Activated CD8-positive, alpha-beta memory T cell treated with anti-CD3 and anti-CD28 coated beads for 24 hours (primary cell): Measurements from ENCODE around the gene IL12B.
"Not testable (repeated sequence)": the region's sequence is repeated elsewhere in the genome, so short reads cannot be mapped to it uniquely, and the experiment has no call there.

ENCODE experiments used
- DNase-seq: peaks from one replicate; pipeline ENCODE4 v3.0.0-alpha.2; 2020

IL12B gene

DNA sequence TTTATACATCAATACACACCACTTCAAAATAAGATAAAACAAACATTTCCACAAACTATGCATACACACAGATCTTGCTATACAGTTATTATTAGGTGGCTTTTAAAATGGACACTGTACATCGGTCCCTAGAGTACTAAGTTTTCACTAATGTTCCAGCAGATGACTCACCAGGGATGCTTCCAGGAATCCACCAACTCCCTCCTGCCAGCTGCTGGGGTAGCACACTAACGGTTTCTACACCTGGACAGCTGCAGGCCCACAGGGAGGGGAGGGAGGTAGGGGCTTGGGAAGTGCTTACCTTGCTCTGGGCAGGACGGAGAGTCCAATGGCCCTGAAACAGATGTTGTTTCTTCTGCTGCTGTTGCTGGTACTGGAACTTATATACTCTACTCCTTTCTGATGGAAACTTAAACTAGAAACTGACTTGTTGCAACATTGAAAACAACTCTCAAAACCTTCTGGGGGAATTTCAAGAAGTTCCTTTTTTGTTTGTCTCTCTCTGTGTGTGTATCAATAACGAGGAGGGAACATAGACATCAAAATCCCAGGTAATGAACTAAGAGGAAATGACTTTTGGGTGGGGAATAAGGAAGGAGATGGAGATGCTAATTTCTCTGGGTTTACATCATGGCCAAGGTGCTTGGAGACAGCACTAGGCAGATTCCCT lies at the start of gene IL12B:
IL12B (minus strand) TSS at position 357 of the 670 bp plus-strand sequence. CDS start 3,705 bp downstream, outside the sequence.
- DNase-seq: no peak

DNA sequence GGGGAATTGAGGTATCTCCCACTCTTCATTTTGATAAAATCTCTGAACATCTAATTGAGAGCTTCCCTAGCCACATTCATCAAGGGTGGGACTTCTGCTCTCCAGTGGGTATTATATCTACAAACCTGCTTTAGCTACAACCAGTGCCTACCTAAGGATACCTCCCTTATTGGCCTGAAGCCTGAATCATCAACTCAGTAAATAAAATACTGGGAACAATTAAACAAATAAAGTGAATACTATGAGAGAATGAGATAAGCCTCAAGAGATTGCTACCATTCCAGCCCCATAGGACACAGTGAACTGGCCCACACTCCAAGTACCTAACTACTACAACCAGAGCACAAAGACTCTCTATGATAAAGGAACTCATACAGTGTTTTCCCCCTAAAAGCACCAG lies 47.4 kb upstream of the IL12B start:
- DNase-seq: no peak

DNA sequence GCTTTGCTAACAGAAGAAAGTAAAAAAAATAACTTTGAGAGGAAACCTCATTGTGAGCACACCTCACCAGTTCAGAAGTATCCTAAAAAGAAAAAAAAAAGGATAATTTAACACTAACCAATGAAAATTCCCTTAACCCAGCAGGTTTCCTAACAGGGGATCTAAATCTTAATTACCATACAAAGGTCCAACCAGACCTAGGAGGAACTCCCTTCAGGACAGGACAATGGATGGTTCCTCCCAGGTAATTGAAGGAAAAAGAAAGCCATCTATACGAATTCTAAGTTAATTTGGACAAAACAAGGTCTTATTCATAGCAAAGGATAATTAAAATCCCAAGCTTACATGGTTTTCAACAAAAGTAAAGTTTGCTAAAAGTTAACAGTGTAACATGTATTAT lies 37.6 kb upstream of the IL12B start:
- DNase-seq: not testable (repeated sequence)

DNA sequence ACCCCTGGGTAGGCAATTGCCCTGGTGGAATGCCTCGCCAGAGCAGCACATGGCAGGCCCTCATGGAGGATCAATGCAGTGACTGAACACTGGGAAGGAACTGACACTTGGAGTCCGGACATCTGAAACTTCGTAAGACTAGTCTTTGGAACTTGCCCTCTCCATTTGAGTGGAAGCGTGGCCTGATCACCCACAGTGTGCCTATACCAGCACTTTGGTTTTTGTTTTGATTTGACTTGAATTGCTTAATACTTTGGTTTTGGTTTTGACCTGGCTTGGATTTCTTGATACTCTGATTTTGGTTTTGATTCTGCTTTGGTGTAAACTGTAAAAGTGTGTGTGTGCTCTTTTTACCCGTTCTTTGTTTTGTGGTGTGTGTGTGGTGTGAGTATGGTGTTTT lies 36.5 kb upstream of the IL12B start:
- DNase-seq: not testable (repeated sequence)

DNA sequence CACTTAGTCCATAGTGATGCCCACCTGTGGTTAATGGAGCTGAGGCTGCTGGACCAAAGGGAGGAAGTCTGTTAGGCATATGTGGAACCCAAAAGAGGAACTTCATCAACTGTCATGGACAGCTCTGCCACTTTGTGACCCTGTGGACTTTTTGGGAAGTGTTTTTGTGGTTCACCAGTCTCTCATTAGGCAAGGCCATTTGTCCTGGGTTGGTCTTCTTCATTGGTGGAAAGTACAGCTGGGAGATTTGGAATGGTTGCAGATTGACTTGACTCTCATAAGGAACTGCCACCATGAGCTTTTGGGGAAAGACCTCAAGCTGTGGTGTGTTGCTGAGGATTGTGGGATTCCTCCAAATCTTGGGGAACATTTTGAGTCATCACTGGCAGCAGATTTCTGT lies 31.9 kb upstream of the IL12B start:
- DNase-seq: no peak

DNA sequence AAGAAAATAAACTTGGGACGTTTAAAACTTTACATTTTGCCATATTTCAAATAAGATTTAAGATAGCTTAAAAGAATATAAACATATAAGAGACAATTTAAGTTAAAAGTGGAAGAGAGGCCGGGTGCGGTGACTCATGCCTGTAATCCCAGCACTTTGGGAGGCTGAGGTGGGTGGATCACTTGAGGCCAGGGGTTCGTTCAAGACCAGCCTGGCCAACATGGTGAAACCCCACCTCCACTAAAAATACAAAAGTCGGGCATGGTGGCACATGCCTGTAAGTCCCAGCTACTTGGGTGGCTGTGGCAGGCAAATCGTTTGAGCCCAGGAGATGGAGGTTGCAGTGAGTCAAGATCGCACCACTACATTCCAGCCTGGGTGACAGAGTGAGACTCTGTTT lies 29.6 kb upstream of the IL12B start:
- DNase-seq: not testable (repeated sequence)

DNA sequence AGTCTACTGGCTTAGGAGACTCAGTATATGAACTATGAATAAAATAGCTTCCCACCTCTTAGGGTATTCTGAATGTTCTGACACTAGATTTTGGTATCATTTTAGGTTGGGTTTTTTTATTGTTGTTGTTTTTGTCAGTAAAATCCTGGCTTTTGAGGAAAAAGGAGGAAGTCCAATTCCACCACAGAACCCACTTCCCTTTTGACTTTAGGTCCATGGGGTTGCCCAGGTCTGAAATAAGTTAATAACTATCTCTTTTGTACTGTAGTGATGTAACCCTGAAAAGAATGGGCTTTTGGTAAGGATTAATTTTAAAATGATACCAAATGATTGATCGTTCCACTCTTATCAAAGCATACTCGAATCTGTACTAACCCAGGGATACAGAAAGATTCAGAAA lies 29.1 kb upstream of the IL12B start:
- DNase-seq: no peak

DNA sequence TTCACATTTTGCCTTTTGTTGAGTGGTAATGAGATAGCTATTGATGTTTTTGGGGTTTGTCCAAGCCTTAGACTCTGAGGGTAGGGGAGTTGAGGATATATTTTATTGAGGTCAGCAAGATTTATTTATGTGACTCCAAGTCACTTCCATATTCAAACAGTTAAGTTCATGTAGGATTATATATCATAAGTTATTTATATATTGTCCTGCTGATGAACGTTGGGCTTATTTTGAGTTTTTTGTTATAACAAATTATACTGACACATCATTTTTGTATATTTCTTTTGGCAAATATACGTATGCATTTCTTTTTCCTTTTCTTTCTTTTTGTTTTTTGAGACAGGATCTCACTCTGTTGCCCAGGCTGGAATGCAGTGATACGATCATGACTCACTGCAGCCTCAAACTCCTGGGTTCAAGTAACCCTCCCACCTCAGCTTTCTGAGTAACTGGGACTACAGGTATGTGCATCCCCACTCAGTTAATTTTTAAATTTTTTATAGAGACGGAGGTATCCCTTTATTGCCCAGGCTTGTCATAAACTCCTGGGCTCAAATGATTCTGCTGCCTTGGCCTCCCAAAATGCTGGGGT lies 23.5 kb upstream of the IL12B start:
- DNase-seq: no peak

DNA sequence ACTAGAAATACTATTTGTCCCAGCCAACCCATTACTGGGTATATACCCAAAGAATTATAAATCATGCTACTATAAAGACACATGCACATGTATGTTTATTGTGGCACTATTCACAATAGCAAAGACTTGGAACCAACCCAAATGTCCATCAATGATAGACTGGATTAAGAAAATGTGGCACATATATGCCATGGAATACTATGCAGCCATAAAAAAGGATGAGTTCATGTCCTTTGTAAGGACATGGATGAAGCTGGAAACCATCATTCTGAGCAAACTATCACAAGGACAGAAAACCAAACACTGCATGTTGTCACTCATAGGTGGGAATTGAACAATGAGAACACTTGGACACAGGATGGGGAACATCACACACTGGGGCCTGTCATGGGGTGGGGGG lies 20.4 kb upstream of the IL12B start:
- not testable (repeated sequence) for DNase-seq

DNA sequence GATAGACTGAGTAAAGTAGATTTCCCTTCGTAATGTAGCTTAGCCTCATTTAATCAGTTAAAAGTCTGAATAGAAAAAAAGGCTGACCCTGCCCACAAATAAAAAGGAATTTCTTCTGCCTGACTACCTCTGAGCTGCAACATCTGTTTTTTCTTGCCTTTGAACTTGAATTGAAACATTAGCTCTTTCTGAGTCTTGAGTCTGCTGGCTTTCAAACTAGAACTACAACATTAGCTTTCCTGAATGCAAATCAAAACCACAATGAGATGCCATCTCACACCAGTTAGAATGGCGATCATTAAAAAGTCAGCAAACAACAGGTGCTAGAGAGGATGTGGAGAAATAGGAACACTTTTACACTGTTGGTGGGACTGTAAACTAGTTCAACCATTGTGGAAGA lies 19.9 kb upstream of the IL12B start:
- DNase-seq: not testable (repeated sequence)

DNA sequence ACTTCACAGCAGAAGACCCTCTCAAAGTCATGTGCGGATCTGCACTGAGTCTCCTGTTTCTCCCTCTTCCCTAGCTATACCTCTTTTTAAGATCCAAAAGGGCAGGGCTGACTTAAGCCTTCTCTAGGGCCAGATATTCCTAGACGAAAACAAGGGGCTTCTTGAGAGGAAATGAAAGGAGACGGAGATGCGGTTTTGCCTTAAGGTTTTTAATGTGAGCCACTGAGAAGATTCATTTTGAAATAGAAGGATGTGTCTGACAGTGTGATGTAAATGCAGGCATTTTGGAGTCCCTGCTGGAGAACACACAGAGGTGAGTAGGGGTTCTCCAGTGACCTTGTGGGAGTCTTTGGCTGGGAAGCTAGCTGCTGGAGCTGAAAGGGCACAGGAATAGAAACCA lies 15.6 kb upstream of the IL12B start:
- no peak for DNase-seq

DNA sequence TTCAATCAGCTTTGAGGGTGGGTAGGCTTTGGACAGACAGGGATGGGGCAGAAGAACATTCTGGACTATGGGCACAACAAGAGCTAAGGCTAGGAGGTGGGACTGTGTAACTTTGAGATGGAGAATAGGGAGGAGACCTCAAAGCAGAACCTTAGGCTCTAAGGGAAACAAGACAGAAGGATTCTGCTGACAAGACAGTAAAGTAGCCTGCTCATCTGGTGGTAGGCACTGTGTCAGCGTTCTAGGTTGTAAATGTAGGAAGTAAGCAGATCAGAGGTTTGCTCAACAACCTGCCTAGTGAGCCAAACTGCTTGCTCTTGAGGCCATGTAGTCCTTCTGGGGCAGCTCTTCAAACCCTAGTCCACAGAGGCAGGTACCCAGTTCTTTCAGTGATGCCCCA lies 15.0 kb upstream of the IL12B start:
- no peak for DNase-seq

DNA sequence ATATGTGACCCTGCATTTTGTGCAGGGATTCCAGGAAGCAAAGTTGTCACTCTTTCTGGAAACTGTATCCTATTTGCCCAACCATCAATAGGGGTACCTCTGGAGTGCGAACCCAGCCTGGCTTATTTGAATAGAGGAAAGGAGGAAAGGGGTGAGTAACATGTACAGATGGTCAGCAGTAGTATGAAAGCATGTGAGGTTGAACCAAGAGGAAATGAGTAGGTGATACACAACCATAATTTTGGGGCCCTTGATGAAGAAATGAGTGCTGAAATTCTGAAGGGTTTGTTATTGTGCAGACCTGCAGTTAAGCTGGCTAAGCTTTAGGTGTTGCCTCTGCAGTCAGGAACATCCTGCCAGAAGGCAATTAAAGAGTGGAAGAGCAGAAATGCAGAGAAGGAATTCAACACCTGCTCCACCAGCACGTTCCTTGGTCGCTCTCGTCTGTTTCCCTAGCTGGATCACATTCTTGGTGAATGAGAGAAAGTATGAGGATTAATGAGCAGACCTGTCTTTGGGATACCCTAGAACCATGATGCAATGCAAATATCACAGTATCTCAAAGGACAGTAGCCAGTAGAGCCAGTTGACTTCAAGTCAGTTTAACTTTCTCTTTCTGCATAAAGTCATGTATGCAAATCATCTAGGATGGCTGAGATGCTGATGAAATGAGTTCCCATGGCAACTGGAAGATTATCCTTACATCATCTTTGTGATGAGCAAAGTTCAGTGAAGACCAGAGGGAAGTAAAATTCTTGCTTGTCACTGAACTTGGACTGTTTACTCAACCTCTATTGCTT lies 13.2 kb upstream of the IL12B start:
- no peak for DNase-seq

DNA sequence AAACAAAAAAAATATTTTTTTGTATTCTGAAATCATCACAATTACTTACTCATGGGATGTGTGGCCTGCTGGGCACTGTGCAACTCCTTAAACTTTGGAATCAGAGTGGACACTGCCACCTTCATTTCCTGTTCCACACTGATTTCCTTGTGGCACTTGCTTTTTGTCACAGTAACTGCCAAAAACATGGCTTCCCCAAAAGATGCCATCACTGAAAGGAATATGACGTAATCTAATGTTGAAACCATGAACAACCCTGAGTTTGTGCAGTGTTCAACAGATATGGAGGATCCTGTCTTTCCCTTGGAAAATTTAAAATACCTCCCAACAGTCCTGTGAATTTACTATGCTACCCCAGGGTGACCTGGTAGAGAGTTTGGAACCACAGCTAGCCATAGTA lies 12.6 kb upstream of the IL12B start:
- no peak for DNase-seq

DNA sequence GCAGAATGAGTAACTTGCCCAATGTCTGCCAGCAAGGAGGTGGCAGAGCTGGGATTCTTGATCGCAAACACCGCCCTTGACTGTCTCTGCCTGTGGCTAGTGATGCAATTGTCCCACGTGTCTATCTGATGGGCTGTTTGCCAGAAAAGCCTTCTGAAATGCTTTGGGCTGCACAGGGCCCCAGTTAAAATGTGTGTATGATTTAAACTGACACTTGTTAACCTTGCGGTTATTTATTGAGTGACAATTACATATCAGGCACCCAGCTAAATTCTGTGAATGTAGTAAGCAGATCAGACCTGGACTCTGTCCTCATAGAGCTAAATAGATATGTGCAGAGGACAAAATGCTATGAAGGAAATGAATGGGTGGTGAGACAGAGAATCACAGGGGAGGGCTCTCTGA lies 11.6 kb upstream of the IL12B start:
- DNase-seq: no peak

DNA sequence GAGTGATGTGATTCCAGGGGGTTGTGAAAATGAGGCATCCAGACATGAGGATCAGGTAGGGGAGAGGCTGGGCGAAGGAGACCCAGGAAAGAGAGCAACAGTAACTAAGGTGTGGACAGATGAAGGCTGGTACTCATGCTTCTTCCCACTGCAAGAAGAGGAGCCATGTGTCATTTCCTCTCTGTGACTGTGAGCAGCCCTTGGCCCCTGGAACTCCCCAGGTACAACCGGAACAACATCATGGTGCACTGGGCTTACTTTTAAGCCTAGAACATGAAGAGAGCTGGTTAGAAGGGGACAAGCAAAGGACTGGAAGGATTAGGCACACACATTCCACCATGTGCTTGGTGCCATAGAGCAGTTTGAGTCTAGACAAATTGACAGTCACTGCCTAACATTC lies 10.9 kb upstream of the IL12B start:
- no peak for DNase-seq

DNA sequence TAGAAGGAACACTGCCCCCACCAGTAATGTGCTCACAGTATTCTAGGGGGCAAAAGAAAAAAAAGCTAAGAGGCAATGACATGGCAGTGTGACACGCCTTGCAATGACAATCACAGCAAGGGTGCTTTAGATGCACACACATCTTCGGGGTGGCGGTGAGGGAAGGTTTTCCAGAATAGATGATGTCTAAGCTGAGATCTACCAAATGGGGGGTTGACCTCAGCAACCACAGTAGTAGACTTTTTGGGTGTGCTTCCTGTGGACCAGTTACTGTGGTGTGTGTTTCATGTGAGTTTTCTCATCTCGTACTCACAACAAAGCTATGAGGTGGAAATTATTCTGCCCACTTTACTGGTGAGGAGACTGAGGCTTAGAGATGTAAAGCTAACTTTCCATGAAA lies 10.2 kb upstream of the IL12B start:
- DNase-seq: no peak

DNA sequence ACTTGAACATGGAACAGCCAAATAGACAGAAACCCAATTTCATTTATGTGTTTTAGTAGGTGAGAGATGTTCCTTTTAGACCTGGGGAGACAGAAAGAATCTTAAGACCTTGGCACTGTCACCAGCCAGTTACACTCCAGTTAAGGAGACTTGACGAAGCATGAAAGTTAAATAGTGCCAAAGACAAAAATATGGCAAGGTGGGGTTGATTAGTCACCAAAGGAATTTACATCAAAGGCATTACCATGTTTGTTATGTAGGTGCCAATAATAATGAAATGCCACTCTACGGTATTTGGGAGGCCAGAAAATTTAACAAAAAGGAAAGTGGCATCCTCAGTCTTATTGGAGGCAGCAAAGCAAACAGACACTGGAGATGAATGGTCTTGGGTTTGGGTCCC lies 9.2 kb upstream of the IL12B start:
- DNase-seq: no peak

DNA sequence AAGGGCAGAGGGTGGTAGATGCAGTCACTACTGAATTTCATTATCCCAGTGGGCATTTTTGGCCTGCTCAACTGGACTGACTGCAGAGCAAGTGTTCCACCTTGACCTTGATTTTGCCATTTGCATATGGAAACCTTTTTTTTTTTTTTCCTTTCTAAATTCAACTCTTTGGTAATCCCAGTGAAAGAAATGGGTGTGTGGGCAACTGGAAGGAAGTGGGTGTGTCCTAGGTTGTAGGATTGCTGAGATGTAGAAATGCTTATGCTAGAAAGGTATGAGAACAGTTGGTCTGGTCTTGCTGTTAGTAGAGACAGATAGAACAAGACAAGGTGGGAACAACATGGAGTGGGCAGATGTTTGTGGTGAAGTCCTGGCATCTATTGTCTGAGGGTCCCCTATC lies 7.8 kb upstream of the IL12B start:
- no peak for DNase-seq

DNA sequence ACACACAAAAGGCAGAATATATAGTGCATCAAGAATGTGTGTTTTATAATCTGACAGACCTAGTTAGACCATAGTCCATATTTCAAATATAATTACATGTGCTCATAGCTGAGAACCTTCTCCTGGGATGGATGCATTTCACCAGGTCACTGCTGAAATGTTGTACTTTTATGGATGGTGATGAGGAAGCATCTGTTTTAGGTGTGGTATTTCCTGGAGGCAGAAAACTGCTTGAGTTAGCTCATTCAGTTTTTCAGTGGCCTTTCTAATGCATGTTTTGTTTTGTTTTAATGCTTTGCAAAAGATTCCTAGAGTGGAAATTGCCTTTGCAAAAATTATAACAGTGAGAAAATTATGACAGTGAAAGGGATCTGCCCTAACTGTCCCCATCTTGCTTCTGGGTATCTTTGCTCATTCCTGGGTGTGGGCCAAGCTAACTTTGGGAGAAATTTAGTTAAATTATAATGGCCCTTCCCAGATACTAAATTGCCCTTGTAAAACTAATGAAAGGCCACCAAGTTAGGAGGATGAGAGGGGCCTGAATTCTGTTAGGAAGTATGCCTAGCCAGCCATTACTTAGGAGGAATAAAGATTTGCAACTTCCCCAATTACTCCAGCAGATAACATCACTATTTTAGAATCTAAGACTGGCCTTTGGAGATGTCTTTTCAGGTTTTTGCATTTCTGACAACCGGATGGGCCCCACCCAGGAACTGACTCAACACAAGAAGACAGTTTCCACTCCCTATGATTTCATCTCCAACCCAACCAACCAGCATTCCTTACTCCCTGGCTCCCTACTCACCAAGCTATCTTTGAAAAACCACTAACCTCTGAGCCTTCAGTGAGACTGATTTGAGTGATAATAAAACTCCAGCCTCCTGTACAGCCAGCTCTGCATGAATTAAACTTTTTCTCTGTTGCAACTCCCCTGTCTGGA lies 7.0 kb upstream of the IL12B start:
- no peak for DNase-seq

DNA sequence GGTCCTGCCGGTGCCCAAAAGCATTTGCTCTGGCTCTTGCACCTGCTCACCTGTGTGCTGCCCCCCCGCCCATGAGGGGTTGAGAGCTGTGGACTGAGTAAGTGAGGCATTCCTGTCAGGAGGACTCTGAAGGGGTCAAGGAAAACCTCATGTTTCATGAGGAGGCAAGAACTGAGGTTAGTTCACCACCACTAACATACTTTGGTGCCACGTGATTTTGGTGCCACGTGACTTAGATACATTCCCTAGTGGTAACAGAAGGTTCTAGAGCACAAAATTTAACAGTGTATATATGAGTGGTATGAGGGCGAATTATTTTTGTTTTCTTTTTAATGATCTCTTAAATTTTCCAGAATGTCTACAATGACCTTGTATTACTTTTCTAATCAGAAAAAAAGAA lies 6.3 kb upstream of the IL12B start:
- DNase-seq: no peak

DNA sequence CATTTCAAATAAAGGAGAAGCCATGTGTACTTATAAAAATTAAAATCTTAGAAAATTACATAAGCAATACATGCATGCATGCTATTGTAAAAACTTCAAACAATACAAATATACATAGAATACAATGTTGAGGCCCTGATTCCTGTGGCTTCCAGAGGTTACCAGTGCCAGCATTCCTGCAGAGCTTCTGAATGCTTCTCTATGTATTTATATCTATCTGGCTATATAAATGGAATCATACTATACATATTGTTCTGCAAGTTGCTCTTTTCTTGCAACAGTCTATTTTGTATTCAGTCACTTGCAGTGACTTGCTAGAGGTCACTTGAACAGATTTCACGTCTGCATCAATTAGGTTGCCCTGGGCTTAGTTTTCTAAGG lies 3.2 kb upstream of the IL12B start:
- DNase-seq: no peak
